Measurements from ENCODE around the gene AMBRA1. TPM values are rescaled to one million over a fixed set of nuclear protein-coding genes. Genes with fewer than 3 reads are reported as not detected.

Gene AMBRA1
- total RNA-seq, 1 experiment from 2014 or later, result 15.8 TPM

- no peak overlapping the region for H3K4me3 ChIP-seq (ENCODE audit: low read length)
- ChIA-PET CTCF (no interaction called here), POLR2A (ENCODE audit: unreplicated experiment) (no interaction called here)
- H3F3A ChIP-seq (ENCODE audit: low read length, unreplicated experiment), result no peaks in the 10 kb centered on the region
- H3K9me2 ChIP-seq (replicated peaks; ENCODE audit: low read length), result no peaks in the 10 kb centered on the region
- DNase-seq (no peak), ATAC-seq (no peak)
- no peaks in the 10 kb centered on the region for H3K79me2 ChIP-seq (ENCODE audit: low read length)
- H4K20me1 ChIP-seq (ENCODE audit: low read length), result 0 out of 2 replicates have a peak, but pooled peaks cover 4% of the 10 kb centered on the region
- no peaks in the 10 kb centered on the region for H3K27me3 ChIP-seq (ENCODE audit: low read length)
- H3K9me3 ChIP-seq (ENCODE audit: low read length), result no peaks in the 10 kb centered on the region
- H3K9ac ChIP-seq (ENCODE audit: low read length), result no peak overlapping the region
- H2AFZ ChIP-seq (ENCODE audit: low read length), result no peak overlapping the region
- intact Hi-C loops (cut with micrococcal nuclease), result no loop called here
- peaks cover 8% of the 10 kb centered on the region; the same call in 1 of the 2 replicates for H3K4me1 ChIP-seq (ENCODE audit: insufficient read depth, low read length)
- no peak overlapping the region for H3K4me2 ChIP-seq (ENCODE audit: low read length)
- H3K27ac ChIP-seq (ENCODE audit: low read length), result no peak overlapping the region
- TF ChIP-seq CTCF (conservative IDR thresholded peaks at IDR 0.05; ENCODE audit: low read depth, low read length) (no peak), EZH2 (IDR thresholded peaks at IDR 0.05; ENCODE audit: low read length, unreplicated experiment) (no peak), EZH2phosphoT487 (IDR thresholded peaks at IDR 0.05; ENCODE audit: borderline replicate concordance, low read length) (no peak)
- H3K36me3 ChIP-seq (ENCODE audit: low read depth, low read length), result no peaks in the 10 kb centered on the region
- BruUV-seq (replicated peaks), result no TSS peak
These were observed 114.2 kb downstream of the AMBRA1 start for GRCh38 chr11:46479601-46480000.

- Histone ChIP-seq H3F3A (ENCODE audit: low read length, unreplicated experiment) (no peaks in the 10 kb centered on the region), H3K4me2 (ENCODE audit: low read length) (no peak overlapping the region), H3K4me3 (ENCODE audit: low read length) (no peak overlapping the region), H2AFZ (ENCODE audit: low read length) (no peak overlapping the region), H3K27ac (ENCODE audit: low read length) (no peak overlapping the region), H3K27me3 (ENCODE audit: low read length) (no peaks in the 10 kb centered on the region), H3K9me2 (replicated peaks; ENCODE audit: low read length) (no peaks in the 10 kb centered on the region), H3K36me3 (ENCODE audit: low read depth, low read length) (no peaks in the 10 kb centered on the region), H3K9ac (ENCODE audit: low read length) (no peak overlapping the region), H3K79me2 (ENCODE audit: low read length) (no peaks in the 10 kb centered on the region), H3K4me1 (ENCODE audit: insufficient read depth, low read length) (peaks cover 10% of the 10 kb centered on the region), H4K20me1 (ENCODE audit: low read length) (0 out of 2 replicates have a peak, but pooled peaks cover 4% of the 10 kb centered on the region), H3K9me3 (ENCODE audit: low read length) (no peaks in the 10 kb centered on the region)
- POLR2A ChIA-PET (ENCODE audit: unreplicated experiment), result no interaction called here
- DNase-seq (no peak), ATAC-seq (no peak)
- CTCF ChIA-PET, result no interaction called here
- intact Hi-C loops (cut with micrococcal nuclease), result no loop called here
- TF ChIP-seq EZH2 (IDR thresholded peaks at IDR 0.05; ENCODE audit: low read length, unreplicated experiment) (no peak), CTCF (conservative IDR thresholded peaks at IDR 0.05; ENCODE audit: low read depth, low read length) (no peak), EZH2phosphoT487 (IDR thresholded peaks at IDR 0.05; ENCODE audit: borderline replicate concordance, low read length) (no peak)
- BruUV-seq (replicated peaks), result no TSS peak
These were observed 115.6 kb downstream of the AMBRA1 start for GRCh38 chr11:46478196-46478595.

- Histone ChIP-seq H3K9me3 (ENCODE audit: low read length) (no peaks in the 10 kb centered on the region), H3K79me2 (ENCODE audit: low read length) (no peaks in the 10 kb centered on the region), H3K4me2 (ENCODE audit: low read length) (no peak overlapping the region), H3K27ac (ENCODE audit: low read length) (no peak overlapping the region), H3K9me2 (replicated peaks; ENCODE audit: low read length) (no peaks in the 10 kb centered on the region), H3F3A (ENCODE audit: low read length, unreplicated experiment) (no peaks in the 10 kb centered on the region), H2AFZ (ENCODE audit: low read length) (no peak overlapping the region), H3K4me3 (ENCODE audit: low read length) (no peak overlapping the region), H4K20me1 (ENCODE audit: low read length) (0 out of 2 replicates have a peak, but pooled peaks cover 4% of the 10 kb centered on the region), H3K9ac (ENCODE audit: low read length) (no peak overlapping the region), H3K4me1 (ENCODE audit: insufficient read depth, low read length) (peaks cover 20% of the 10 kb centered on the region), H3K36me3 (ENCODE audit: low read depth, low read length) (no peaks in the 10 kb centered on the region), H3K27me3 (ENCODE audit: low read length) (no peaks in the 10 kb centered on the region)
- intact Hi-C loops (cut with micrococcal nuclease), result no loop called here
- no peak for TF ChIP-seq EZH2 (IDR thresholded peaks at IDR 0.05; ENCODE audit: low read length, unreplicated experiment)
- no peak for TF ChIP-seq CTCF (conservative IDR thresholded peaks at IDR 0.05; ENCODE audit: low read depth, low read length)
- no peak for TF ChIP-seq EZH2phosphoT487 (IDR thresholded peaks at IDR 0.05; ENCODE audit: borderline replicate concordance, low read length)
- ATAC-seq (no peak), DNase-seq (no peak)
- ChIA-PET CTCF (interaction anchor here (1.5 kb wide), 1 partner anchor 13 kb away, joined by 3 read pairs; no protein-coding TSS in a partner anchor), POLR2A (ENCODE audit: unreplicated experiment) (interaction anchor here (0.5 kb wide), 1 partner anchor 45 kb away, joined by 3 read pairs; no protein-coding TSS in a partner anchor)
- BruUV-seq (replicated peaks), result no TSS peak
These were observed 116.7 kb downstream of the AMBRA1 start for GRCh38 chr11:46477136-46477535.
